ENCODE measurements around the gene ANKRD33B. TPM values are rescaled to one million over a fixed set of nuclear protein-coding genes. Genes with fewer than 3 reads are reported as not detected.

ANKRD33B gene
- total and polyA plus RNA-seq, 9 of the 15 experiments (the other 6 are each of a cell fraction or from before 2014, with no cell fraction given): 0.10 to 1.7 (median 0.40) TPM

DNA sequence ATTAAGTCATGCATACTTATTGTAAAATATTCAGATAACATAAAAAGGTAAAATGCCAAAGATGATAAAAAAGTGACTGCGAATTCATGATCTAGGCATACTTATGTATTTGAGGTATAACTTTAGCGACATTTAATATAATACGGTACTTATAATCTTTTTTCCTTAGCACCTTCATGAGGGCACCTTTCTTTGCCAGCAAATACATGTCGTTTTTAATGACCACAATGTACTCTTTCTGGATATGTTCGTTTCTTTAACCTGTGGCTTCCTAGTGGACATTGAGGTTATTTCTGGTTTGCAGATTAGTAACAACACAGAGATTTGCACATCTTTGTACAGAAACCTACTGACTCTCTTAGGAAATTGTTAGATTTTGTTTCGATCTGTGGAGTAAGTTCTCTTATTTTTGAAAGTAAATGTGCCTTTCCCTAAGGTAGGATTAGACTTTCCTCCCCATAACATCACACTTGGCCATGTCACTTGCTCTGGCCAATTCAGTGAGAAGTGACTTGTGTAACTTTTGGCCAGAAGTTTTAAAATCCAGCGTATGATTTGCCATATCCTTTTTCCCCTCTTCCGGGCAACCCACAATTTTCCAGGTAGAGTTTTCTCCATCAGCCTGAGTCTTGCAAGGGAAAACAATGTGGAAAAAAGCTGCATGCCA is 24.4 kb downstream of the ANKRD33B start (continued):
- TF ChIP-seq SMARCB1 (IDR thresholded peaks at IDR 0.05; ENCODE audit: insufficient read length, low read depth) (no peak), ZNF280B (CRISPR knock-in tag; IDR thresholded peaks at IDR 0.05) (no peak), ZNF3 (CRISPR knock-in tag; IDR thresholded peaks at IDR 0.05) (no peak), HEY1 (CRISPR knock-in tag; IDR thresholded peaks at IDR 0.05; ENCODE audit: borderline replicate concordance) (no peak)

DNA sequence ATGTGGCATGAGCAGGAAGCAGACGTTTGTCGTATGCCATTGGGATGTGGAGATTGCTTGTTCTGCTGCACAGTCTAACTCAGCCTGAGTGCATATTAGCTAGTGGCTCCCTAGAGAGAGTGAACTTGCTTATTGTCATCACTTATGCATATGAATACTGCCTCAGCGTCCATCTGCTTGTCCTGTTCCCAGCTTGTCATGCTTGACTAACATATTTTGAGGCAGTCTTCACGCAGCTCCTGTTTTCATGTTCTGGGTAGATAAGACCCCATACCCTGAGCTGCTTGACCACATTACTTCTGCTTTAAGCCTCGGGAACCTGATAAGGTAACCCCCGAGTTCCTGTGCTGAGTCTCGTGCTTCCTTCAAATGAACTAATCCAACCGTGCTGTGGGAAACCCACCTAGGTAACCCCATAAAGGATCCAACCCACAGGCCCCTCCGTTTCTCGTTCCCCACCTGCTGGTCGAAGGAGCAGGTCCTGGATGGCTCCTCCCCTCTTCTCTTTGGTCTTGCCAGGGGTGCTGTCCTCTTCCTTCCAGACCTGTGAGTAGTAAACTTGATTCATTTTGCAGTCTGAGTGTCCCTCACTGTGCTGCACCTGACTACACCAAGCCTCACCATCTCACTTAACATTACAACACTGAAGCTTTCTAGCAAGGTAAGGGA is 25.0 kb downstream of the ANKRD33B start:
- H3K4me3 ChIP-seq: no peak overlapping the region; the same call in 1 of the 2 replicates
- no peaks in the 10 kb centered on the region for H3K9me3 ChIP-seq (replicated peaks; ENCODE audit: control insufficient read depth, insufficient read depth, low read depth, low read length)
- peaks cover 3% of the 10 kb centered on the region for H3K9me1 ChIP-seq (ENCODE audit: control insufficient read depth, insufficient read depth, low read length)
- no peaks in the 10 kb centered on the region for H4K20me1 ChIP-seq (replicated peaks; ENCODE audit: control insufficient read depth, insufficient read depth, low read length)
- ChIA-PET CTCF (ENCODE audit: low intra/inter-chr PET ratio) (no interaction called here), POLR2A (interaction anchor here (0.7 to 1.4 kb wide), 7 partner anchors 11 to 28 kb away, joined by 3 to 10 read pairs (median 5); no protein-coding TSS in a partner anchor)
- H2AFZ ChIP-seq (ENCODE audit: low read depth, low read length): peak overlapping the region; percentile 29; the same call in 1 of the 2 replicates
- in situ Hi-C loops (cut with MboI) (no loop called here), intact Hi-C loops (cut with micrococcal nuclease) (loop anchor here (2.0 kb wide), 1 partner anchor 84 kb away; no protein-coding TSS in a partner anchor)
- peak overlapping the region; percentile 76 for H3K4me2 ChIP-seq (ENCODE audit: insufficient read depth, low read length)
- 2% methylated on average over 11 of the region's 11 CpGs for WGBS (ENCODE audit: insufficient coverage, low coverage, missing lambda C conversion rate)
- no peaks in the 10 kb centered on the region for H3K36me3 ChIP-seq (ENCODE audit: control insufficient read depth, insufficient read depth, low read length)
- BruUV-seq (replicated peaks): no TSS peak
- no peaks in the 10 kb centered on the region for H3K27me3 ChIP-seq (ENCODE audit: control insufficient read depth in 2 of 2, insufficient read depth in 2 of 2, low read length in 2 of 2)
- DNase-seq (ENCODE audit: extremely low read depth in 1 of 4, low spot score in 3 of 4): peak; percentile 98 to 99 (median 98)
- no peaks in the 10 kb centered on the region for H3K79me2 ChIP-seq (ENCODE audit: control insufficient read depth, insufficient read depth, low read length)
- H3K27ac ChIP-seq (ENCODE audit: extremely low read depth, low read depth, low read length): peak overlapping the region; percentile 72
- FAIRE-seq: peak; percentile 99
- H3K9ac ChIP-seq (ENCODE audit: insufficient read depth in 1 of 2, low read depth in 2 of 2, low read length in 2 of 2): peak overlapping the region in 1 of 2 experiments; percentile 40; a peak in 3 of 4 replicates
- peak; percentile 92 for ATAC-seq
- H3K4me1 ChIP-seq (replicated peaks in 1 of 2; ENCODE audit: control insufficient read depth in 2 of 2, insufficient read depth in 2 of 2, low read length in 2 of 2): peaks cover 33 to 35% of the 10 kb centered on the region in 2 experiments
- peak; percentile 78 for TF ChIP-seq PKNOX1 (IDR thresholded peaks at IDR 0.05)
- TF ChIP-seq TRIM24 (IDR thresholded peaks at IDR 0.05): peak; percentile 96
- peak; percentile 99 for TF ChIP-seq SMARCC2 (IDR thresholded peaks at IDR 0.05; ENCODE audit: low read depth)
- TF ChIP-seq CXXC5 (CRISPR knock-in tag; IDR thresholded peaks at IDR 0.05): peak; percentile 99
- TF ChIP-seq NR3C1 (CRISPR knock-in tag; IDR thresholded peaks at IDR 0.05): no peak
- no peak for TF ChIP-seq CHCHD3 (CRISPR knock-in tag; IDR thresholded peaks at IDR 0.05)
- TF ChIP-seq PRMT5 (CRISPR knock-in tag; IDR thresholded peaks at IDR 0.05): no peak
- 0 out of 2 replicates have a peak, but pooled peaks have one; percentile 48 for TF ChIP-seq ARID3A (IDR thresholded peaks at IDR 0.05; ENCODE audit: borderline replicate concordance, low read depth, low read length)
- peak; percentile 33; the same call in 1 of the 2 replicates for TF ChIP-seq ELF1 (tag; IDR thresholded peaks at IDR 0.05)
- TF ChIP-seq ZNF449 (CRISPR knock-in tag; IDR thresholded peaks at IDR 0.05): no peak; the same call in 1 of the 2 replicates

All from K562 (cell line).